PC-9 (cell line): ENCODE results near the gene GGN. TPM values are rescaled to one million over a fixed set of nuclear protein-coding genes. Genes with fewer than 3 reads are reported as not detected.

ENCODE experiments used
- BruUV-seq: library from RNA; stranded (reverse); fragments of 400-500 nt; replicated peaks from 2 replicates; lab custom pipeline; 2021; lab: Mats Ljungman, UMichigan
- CTCF ChIA-PET: fragments of 300-600 bp; sonication (Branson Sonifier 250); formaldehyde crosslinking; loops from one replicate; lab custom pipeline; 2022; ENCODE audit warnings: antibody characterized with exemption; lab: Charles Lee
- POLR2A ChIA-PET: fragments of 300-600 bp; sonication (Branson Sonifier 250); formaldehyde crosslinking; loops from one replicate; lab custom pipeline; 2022; ENCODE audit warnings: antibody characterized with exemption; ENCODE audit not compliant: unreplicated experiment; lab: Charles Lee
- DNase-seq, 2 experiments: peaks; one replicate each; pipeline versions ENCODE4 v3.0.0 to v3.0.0-alpha.2; 2015 to 2022; ENCODE audit warnings: mixed read lengths in 1 of 2
- H2AFZ ChIP-seq: fragments of 200-600 bp; sonication (generic); 2 replicates; pipeline ENCODE4 v1.8.1; 2017; ENCODE audit warnings: antibody characterized with exemption
- H3F3A ChIP-seq: fragments of 200-600 bp; sonication (generic); 2 replicates; pipeline ENCODE4 v1.8.1; 2017; ENCODE audit warnings: antibody characterized with exemption, mild to moderate bottlenecking, low read depth; ENCODE audit not compliant: insufficient read depth
- H3K27ac ChIP-seq: fragments of 200-600 bp; sonication (generic); 2 replicates; pipeline ENCODE4 v1.6.1; 2016; ENCODE audit warnings: mixed run types
- H3K27me3 ChIP-seq: fragments of 200-600 bp; sonication (generic); 2 replicates; pipeline ENCODE4 v1.6.1; 2016; ENCODE audit warnings: low read depth, mixed run types; ENCODE audit not compliant: insufficient read depth
- H3K36me3 ChIP-seq: fragments of 200-600 bp; sonication (generic); 2 replicates; pipeline ENCODE4 v1.6.1; 2016; ENCODE audit warnings: low read depth, mixed run types
- H3K4me1 ChIP-seq: fragments of 200-600 bp; sonication (generic); replicated peaks from 2 replicates; pipeline ENCODE4 v1.6.1; 2016; ENCODE audit warnings: mixed run types; ENCODE audit not compliant: insufficient read depth
- H3K4me2 ChIP-seq: fragments of 200-600 bp; sonication (generic); 2 replicates; pipeline ENCODE4 v1.6.1; 2017; ENCODE audit warnings: mixed run types
- H3K4me3 ChIP-seq: fragments of 200-600 bp; sonication (generic); 2 replicates; pipeline ENCODE4 v1.6.1; 2016; ENCODE audit warnings: mixed run types
- H3K79me2 ChIP-seq: fragments of 200-600 bp; sonication (generic); 2 replicates; pipeline ENCODE4 v1.6.1; 2017; ENCODE audit warnings: low read depth, mixed run types
- H3K9me2 ChIP-seq: fragments of 200-600 bp; sonication (generic); 2 replicates; pipeline ENCODE4 v1.8.1; 2017; ENCODE audit warnings: mild to moderate bottlenecking; ENCODE audit not compliant: insufficient read depth
- H3K9me3 ChIP-seq: fragments of 200-600 bp; sonication (generic); 2 replicates; pipeline ENCODE4 v1.8.1; 2016; ENCODE audit warnings: low read depth; ENCODE audit not compliant: insufficient read depth
- H4K20me1 ChIP-seq: fragments of 200-600 bp; sonication (generic); 2 replicates; pipeline ENCODE4 v1.8.1; 2017; ENCODE audit not compliant: insufficient read depth
- EZH2 ChIP-seq: fragments of 200-600 bp; sonication (generic); IDR thresholded peaks from 2 replicates; pipeline ENCODE4 v1.8.0; 2017; ENCODE audit warnings: antibody characterized with exemption, low read depth
- intact Hi-C: fragments of 100-400 bp; cut with micrococcal nuclease; formaldehyde crosslinking; loops from one replicate; pipeline ENCODE4 v1.10.0; 2022; ENCODE audit not compliant: unreplicated experiment
- total RNA-seq: library from RNA; stranded (reverse); gene quantifications from 2 replicates; pipeline ENCODE4 v1.2.3, GENCODE V29; 2021
- TF ChIP-seq, protein P1 (sequence below): fragments of 200-600 bp; sonication (generic); conservative IDR thresholded peaks from 2 replicates; pipeline ENCODE4 v1.6.1; 2017; ENCODE audit warnings: mixed run types, antibody characterized with exemption, mild to moderate bottlenecking, moderate library complexity

The GGN gene
- total RNA-seq, 1 experiment from 2014 or later: 1.0 TPM

DNA sequence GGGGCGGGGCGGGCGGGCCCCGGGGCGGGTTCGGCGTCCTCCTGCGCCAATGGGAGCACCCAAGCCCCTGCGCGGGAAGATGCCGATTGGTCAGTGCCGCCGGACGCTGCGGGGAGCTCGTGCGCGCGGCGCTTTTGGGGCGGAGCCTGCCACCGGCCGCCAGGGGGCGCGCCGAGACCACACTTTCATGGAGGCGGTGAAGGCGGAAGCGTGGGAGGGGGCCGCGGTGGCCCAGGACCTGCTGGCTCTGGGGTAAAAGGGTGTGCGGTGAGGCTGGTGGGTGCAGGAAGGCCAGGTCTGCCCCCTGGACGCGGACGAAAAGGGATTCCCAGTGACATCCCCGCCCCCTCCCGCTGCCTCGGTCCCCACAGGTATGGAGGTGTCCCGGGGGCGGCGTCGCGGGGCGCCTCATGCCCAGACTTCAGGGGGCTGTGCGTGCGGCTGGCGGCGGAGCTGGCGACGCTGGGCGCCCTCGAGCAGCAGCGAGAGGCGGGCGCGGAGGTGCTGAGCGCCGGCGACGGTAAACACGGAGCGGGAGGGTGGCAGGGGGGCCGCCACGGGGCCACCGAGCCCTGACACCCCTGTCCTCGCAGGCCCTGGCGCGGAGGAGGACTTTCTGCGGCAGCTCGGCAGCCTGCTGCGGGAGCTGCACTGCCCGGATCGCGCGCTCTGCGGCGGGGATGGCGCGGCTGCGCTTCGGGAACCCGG lies 15.3 kb upstream of the GGN start, which contains the start of gene FAM98C:
TSS of gene FAM98C (plus strand) at position 127 of the 708 bp plus-strand sequence. CDS start at position 188, 61 bp downstream.
- Histone ChIP-seq H4K20me1 (no peaks in the 10 kb centered on the region), H3K4me3 (peak within 1 kb of the TSS; percentile 94), H3K4me2 (peak within 1 kb of the TSS; percentile 90), H3K27me3 (no peaks in the 10 kb centered on the region), H2AFZ (peak within 1 kb of the TSS; percentile 93), H3K79me2 (0 out of 2 replicates have a peak, but pooled peaks cover 4% of the 10 kb centered on the region), H3F3A (no peaks in the 10 kb centered on the region), H3K9me3 (no peaks in the 10 kb centered on the region), H3K27ac (no peak within 1 kb of the TSS), H3K36me3 (no peaks in the 10 kb centered on the region), H3K4me1 (peaks cover 8% of the 10 kb centered on the region; the same call in 1 of the 2 replicates), H3K9me2 (no peaks in the 10 kb centered on the region)
- ChIA-PET POLR2A (interaction anchor here (0.6 to 1.2 kb wide), 13 partner anchors 9 to 1033 kb away, joined by 3 to 11 read pairs (median 4); partner anchors contain the start of genes GGN, MED29, PSMD8 and RPS16), CTCF (interaction anchor here (0.5 to 2.5 kb wide), 25 partner anchors 15 to 986 kb away, joined by 3 to 29 read pairs (median 5); partner anchors contain the start of genes GGN, MRPS12, SARS2 and SPRED3)
- DNase-seq: peak; percentile 90 to 97
- TF ChIP-seq, protein P1, sequence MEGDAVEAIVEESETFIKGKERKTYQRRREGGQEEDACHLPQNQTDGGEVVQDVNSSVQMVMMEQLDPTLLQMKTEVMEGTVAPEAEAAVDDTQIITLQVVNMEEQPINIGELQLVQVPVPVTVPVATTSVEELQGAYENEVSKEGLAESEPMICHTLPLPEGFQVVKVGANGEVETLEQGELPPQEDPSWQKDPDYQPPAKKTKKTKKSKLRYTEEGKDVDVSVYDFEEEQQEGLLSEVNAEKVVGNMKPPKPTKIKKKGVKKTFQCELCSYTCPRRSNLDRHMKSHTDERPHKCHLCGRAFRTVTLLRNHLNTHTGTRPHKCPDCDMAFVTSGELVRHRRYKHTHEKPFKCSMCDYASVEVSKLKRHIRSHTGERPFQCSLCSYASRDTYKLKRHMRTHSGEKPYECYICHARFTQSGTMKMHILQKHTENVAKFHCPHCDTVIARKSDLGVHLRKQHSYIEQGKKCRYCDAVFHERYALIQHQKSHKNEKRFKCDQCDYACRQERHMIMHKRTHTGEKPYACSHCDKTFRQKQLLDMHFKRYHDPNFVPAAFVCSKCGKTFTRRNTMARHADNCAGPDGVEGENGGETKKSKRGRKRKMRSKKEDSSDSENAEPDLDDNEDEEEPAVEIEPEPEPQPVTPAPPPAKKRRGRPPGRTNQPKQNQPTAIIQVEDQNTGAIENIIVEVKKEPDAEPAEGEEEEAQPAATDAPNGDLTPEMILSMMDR: peak; percentile 94
- TF ChIP-seq EZH2: no peak
- BruUV-seq: no TSS peak
- intact Hi-C loops: loop anchor here (1.0 to 10.0 kb wide), 6 partner anchors 67 to 549 kb away; partner anchors contain the start of genes ECH1, MRPS12 and SARS2

DNA sequence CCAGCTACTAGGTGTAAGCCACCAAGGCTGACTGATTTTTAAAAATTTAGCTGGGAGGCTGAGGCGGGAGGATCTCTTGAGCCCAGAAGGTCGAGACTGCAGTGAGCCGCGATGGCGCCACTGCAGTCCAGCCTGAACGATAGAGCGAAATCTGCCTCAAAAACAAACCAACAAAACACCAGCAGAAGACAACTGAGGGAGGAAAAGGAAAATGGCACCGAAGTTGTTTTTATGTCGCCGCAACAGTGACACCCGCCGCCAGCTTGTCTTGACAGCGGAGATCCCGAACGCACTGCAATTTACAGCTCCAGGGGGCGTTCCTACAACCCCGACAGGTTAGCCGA lies 14.8 kb upstream of the GGN start:
- H3K4me3 ChIP-seq: peak overlapping the region; percentile 46; the same call in 1 of the 2 replicates
- peak overlapping the region; percentile 77 for H3K4me2 ChIP-seq
- intact Hi-C loops: loop anchor here (5.0 to 10.0 kb wide), 2 partner anchors 170 to 432 kb away; partner anchors contain the start of gene ECH1
- no peaks in the 10 kb centered on the region for H3K27me3 ChIP-seq
- no peaks in the 10 kb centered on the region for H3K9me2 ChIP-seq
- BruUV-seq: no TSS peak
- H3K4me1 ChIP-seq: peaks cover 8% of the 10 kb centered on the region; the same call in 1 of the 2 replicates
- no peaks in the 10 kb centered on the region for H3F3A ChIP-seq
- no peak overlapping the region for H3K27ac ChIP-seq
- no peak for DNase-seq
- no peaks in the 10 kb centered on the region for H4K20me1 ChIP-seq
- H3K9me3 ChIP-seq: no peaks in the 10 kb centered on the region
- peak overlapping the region; percentile 83 for H2AFZ ChIP-seq
- ChIA-PET CTCF (interaction anchor here (0.6 to 2.5 kb wide), 21 partner anchors 14 to 987 kb away, joined by 3 to 29 read pairs (median 5); partner anchors contain the start of genes GGN, MRPS12, SARS2 and SPRED3), POLR2A (interaction anchor here (0.6 to 1.2 kb wide), 11 partner anchors 9 to 1033 kb away, joined by 3 to 11 read pairs (median 6); partner anchors contain the start of genes GGN, MED29, PSMD8 and RPS16)
- TF ChIP-seq EZH2: no peak
- TF ChIP-seq, protein P1: no peak
- H3K36me3 ChIP-seq: no peaks in the 10 kb centered on the region
- H3K79me2 ChIP-seq: 0 out of 2 replicates have a peak, but pooled peaks cover 4% of the 10 kb centered on the region

GRCh38 chr19:38401148-38401547 lies 13.3 kb upstream of the GGN start:
- no peak overlapping the region for H2AFZ ChIP-seq
- POLR2A ChIA-PET: no interaction called here
- H3K4me2 ChIP-seq: no peak overlapping the region
- 0 out of 2 replicates have a peak, but pooled peaks cover 4% of the 10 kb centered on the region for H3K79me2 ChIP-seq
- H3K4me3 ChIP-seq: no peak overlapping the region
- intact Hi-C loops: loop anchor here (5.0 to 10.0 kb wide), 2 partner anchors 169 to 434 kb away; partner anchors contain the start of gene ECH1
- H4K20me1 ChIP-seq: no peaks in the 10 kb centered on the region
- H3K9me3 ChIP-seq: no peaks in the 10 kb centered on the region
- H3F3A ChIP-seq: no peaks in the 10 kb centered on the region
- H3K27me3 ChIP-seq: no peaks in the 10 kb centered on the region
- no peak overlapping the region for H3K27ac ChIP-seq
- BruUV-seq: no TSS peak
- peak in 1 of 2 experiments; percentile 65 for DNase-seq
- no peaks in the 10 kb centered on the region for H3K36me3 ChIP-seq
- H3K9me2 ChIP-seq: no peaks in the 10 kb centered on the region
- TF ChIP-seq, protein P1: no peak
- no peak for TF ChIP-seq EZH2
- CTCF ChIA-PET: no interaction called here
- peaks cover 8% of the 10 kb centered on the region; the same call in 1 of the 2 replicates for H3K4me1 ChIP-seq
